Measurements from ENCODE around the gene MTURN.
A peak's percentile ranks its signal among the peaks of the same experiment; 100 is the strongest.

MTURN gene

DNA sequence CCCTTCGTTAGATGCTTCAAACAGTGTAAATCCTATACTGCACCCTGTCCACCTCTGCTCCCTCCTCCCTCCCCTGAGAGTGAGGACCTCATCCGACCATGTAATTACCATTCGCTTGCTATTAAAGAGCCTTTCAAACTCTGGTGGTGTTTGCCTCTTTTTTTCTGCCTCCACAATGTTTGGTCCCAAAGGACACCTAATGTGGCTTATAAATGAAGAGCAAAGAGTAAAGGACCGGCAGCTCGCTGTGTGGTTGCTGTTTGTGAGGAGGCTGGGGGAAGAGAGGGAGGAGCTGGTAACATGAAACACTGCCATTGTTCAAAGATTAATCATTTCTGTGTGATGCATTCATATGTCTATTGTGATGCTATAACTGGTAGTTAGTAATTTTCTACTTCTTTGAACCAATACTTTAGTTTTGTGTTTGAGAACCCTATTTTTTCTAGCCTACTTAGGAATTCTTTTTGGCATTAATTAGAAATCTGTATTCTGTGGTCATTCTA lies 27.9 kb downstream of the MTURN start:
- peak; percentile 86 for DNase-seq (ENCODE audit: low spot score)

DNA sequence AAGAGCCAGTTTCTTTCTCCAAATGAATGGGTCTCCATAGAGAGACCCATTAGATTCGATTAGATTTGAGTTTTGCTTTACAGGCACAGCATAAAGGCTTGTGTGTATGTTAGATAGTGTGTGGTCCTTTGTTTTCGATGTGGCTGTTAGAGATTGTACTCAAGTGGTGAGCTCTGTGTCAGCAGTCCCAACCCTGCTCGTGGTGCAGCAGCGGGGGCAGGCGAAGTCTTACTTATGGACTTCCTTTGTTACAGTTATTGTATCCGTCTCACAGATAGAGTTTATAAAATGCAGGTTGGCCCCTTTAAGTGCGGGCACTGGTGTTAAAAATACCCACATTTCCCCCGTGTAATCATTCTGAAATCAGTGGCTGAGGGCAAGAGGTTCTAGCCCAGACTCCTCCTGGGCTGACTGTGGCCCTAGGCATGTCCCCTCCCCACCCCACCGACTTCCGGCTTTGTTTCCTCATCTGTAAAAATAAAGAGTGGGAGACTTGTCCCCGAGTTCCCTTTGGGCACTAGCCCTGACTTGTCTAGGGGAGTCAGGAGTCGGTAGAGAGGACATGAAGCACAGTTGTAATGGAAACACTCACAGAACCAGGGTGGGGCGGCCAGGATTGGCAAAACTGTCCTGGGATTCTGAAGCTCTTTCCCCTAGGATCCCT lies 28.6 kb downstream of the MTURN start:
- peak; percentile 91 for DNase-seq (ENCODE audit: low spot score)

DNA sequence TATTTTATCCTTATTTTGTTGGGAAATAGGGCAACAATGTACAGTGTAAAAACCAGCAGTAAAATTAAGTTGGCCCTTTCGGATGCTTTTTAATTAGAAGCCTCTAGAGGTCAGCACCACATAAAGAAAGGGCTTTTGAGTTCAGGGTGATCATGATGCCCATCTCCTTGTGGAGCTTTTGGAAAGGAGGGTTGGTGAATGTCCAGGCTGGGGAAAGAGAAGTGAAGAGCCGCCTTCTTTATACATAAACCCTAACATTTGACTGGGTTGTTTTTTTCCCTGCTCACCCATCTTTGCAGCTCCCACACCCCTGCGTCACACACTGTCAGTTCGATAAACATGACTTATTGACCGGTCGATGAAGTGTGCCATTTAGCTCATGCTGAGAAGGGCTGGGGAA lies 29.8 kb downstream of the MTURN start:
- peak; percentile 89 for DNase-seq (ENCODE audit: low spot score)

DNA sequence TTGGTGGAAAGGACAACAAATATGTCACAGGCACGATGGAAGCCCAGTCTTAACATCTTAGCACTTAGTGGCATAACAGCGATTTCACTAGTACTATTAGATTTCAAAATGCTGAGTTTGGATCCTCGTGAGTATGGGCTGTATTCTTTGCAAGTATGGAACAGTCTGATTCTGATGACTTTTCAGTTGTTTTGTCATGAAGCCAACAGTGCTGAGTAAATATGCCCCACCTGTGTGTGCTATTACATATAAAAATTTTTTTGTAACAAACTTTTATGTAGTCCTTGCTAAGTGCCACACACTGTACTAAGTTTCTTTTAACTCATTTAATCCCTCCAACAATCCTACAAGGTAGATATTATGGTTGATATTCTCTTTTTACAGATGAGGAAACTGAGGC lies 30.8 kb downstream of the MTURN start:
- DNase-seq (ENCODE audit: low spot score), result no peak

DNA sequence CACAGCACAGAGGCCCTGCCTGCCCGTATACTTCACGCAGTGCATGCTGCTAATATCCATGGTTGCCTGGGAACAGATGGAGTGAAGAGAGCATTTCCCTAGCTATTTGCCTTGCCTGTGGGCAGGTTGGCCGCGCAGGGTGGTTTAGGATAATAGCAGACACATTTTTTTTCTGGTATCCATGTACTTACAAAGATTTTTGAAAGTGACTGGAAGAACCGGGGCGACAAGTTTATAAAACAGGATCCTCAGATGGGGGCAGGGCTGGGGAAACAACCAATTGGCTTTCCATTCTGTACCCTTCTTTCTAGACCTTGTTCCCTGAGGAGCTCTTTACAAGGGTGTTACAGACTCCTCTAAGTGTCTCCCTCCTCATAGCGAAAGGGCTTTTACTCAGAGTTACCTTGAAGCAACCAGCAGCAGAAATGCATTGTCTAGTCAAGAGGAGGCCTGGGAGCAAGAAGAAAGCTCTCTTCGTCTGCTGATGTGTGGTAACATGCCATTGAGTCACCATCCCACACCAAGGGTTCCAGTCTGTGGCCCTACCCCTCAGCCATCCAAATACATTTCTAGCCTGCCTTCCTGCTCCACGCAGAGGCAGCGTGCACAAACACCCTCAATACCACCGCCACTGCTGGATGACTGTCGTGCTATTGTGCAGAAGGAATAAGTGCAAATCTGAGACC lies 31.5 kb downstream of the MTURN start:
- no peak for DNase-seq (ENCODE audit: low spot score)

- DNase-seq (ENCODE audit: low spot score), result no peak
Measured at GRCh38 chr7:30166841-30167235, 32.1 kb downstream of the MTURN start.

- no peak for DNase-seq (ENCODE audit: low spot score)
Measured at GRCh38 chr7:30167901-30168300, 33.1 kb downstream of the MTURN start.

DNA sequence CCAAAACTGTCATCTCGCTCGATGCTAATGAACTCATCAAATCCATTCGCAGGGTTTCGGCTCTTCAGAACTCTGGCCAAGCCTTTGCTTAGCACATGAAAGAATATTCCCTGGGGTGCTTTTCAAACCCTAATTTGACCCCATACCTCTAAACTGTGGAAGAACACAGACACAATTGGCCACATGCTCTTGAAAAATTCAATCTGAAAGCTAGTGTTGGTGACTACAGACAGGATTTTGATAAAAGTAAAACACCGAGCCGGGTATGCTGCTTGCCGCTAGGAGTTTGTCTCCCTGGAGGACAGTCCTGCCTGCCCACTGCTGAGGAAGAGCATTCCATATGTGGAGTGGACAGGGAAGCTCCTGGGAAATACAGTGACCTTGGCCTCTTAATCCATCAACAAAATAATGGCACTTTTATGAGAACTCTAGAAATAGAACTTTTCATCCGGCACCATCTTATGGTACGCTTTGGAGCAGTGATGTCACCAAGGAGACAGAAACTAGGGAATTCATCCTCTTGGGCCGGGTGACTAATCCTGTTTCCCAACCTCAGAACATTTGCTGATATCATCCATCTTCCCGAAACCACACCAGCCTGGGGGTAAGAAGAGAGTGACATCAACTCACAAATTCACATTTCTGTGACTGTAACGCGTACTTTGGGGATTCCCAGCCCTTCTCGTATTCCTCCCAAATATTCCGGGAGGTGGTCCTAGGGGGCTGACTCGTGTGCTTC lies 34.2 kb downstream of the MTURN start:
- no peak for DNase-seq (ENCODE audit: low spot score)

GRCh38 chr7:30169579-30169978 lies 34.8 kb downstream of the MTURN start:
- DNase-seq (ENCODE audit: low spot score), result no peak

- no peak for DNase-seq (ENCODE audit: low spot score)
Measured at GRCh38 chr7:30170476-30171205, 35.9 kb downstream of the MTURN start.

DNA sequence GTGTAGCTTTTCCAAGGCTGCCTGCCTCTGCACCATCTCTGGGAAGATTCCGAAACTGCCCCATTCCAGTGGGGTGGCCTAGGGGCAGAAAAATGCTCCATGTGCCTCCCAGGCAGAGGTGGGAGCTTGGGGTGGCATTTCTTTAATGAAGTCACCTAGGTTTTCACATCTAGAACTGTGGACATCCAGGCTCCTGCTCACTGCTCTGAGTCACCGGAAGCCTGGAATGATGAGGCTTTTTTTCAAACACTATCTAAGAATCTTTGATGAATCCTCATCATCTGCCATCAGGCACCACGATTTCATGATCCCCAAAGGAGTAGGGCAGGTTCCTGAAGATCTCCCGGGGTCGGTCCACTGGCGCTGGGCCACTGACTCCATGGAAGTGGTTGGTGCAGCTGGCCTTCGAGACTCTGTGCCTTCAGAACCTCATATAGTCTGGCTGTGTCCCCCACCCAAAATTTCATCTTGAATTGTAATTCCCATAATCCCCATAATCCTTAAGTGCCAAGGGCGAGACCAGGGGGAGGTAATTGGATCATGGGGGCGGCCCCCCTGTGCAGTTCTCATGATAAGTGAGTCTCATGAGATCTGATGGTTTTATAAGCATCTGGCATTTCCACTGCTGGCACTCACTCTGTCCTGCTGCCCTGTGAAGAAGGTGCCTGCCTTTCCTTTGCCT lies 37.1 kb downstream of the MTURN start:
- DNase-seq (ENCODE audit: low spot score), result no peak

GRCh38 chr7:30172451-30172850 lies 37.7 kb downstream of the MTURN start:
- peak; percentile 38 for DNase-seq (ENCODE audit: low spot score)

- peak; percentile 98 for DNase-seq (ENCODE audit: low spot score)
Measured at GRCh38 chr7:30173058-30173897, 38.5 kb downstream of the MTURN start.

DNA sequence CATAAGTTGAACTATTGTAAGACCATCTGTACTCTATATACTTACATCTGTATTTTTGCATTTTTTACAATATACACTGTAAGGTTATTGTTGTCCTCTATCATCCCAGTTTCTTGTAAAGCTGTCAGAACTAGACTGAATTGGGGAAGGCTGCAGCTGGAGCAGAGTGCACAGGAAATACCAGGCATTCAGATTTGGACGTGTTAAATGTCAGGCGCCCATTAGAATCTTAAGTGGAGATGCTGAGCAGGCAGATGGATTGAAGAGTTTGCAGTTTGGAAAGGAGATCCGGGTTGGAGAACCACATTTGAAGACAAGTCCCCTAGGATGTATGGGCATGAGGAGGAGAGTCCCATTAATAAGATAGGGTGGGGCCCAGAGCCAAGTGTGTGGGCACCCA lies 40.4 kb downstream of the MTURN start:
- no peak for DNase-seq (ENCODE audit: low spot score)

GRCh38 chr7:30175636-30176147 lies 40.9 kb downstream of the MTURN start:
- DNase-seq (ENCODE audit: low spot score), result no peak

DNA sequence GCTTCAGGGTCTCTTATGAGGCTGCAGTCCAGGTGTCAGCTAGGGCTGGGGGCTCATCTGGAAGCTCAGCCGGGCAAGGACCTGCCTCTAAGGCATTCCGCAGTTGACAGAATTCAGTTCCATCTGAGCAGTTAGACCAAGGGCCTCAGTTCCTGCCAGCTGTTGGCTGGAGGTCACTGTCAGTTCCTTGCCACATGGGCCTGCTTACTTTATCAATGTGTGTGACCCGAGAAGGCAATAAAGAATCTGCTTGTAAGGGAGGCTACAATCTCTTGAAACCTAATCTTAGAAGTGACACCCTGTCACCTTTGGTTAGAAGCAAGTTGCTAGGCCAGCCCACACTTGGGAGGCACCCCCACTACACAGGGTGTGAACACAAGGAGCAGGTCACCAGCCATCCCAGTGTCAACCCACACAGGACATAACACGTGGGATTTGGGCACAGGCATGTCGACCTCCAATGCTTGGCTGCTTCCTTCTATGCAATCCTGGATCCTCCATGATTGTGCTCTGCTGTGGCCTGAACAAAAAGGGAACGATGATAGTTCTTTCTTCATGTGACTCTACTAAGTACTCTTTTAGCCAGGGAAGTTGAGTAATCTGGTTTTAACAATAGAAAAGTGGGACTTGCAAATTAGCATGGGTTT lies 41.8 kb downstream of the MTURN start:
- no peak for DNase-seq (ENCODE audit: low spot score)

DNA sequence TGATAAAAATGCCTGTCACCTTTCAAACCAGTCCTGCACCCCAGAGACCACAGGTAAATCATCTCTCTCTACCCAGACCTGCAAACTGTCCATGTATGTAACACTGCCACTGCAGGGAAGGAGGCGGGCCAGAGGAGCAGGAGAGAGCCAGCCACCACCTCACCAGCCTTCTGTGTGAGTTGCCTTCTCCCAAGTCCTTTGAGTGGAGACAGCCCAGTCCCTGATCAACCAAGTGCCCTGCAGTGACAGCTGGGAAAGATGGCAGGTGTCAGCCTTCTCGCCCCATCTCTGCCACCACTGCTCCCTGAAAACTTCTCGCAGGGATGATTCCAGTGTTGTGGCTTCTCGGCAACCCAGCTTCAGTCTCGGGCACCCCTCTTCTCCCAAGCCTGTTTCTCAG lies 42.4 kb downstream of the MTURN start:
- no peak for DNase-seq (ENCODE audit: low spot score)

GRCh38 chr7:30177965-30178364 lies 43.2 kb downstream of the MTURN start:
- DNase-seq (ENCODE audit: low spot score), result no peak

GRCh38 chr7:30178748-30179436 lies 44.1 kb downstream of the MTURN start:
- no peak for DNase-seq (ENCODE audit: low spot score)

Data from globus pallidus (tissue), 1 donor.